HCEC 1CT (cell line): ENCODE measurements around the gene KMT5C.
"Not testable (repeated sequence)": the region's sequence is repeated elsewhere in the genome, so short reads cannot be mapped to it uniquely, and the experiment has no call there.

Experiments used
- DNase-seq: peaks from one replicate; pipeline ENCODE4 v3.0.0-alpha.2; 2017

Gene KMT5C

GRCh38 chr19:55319785-55320184 is 19.9 kb upstream of the KMT5C start:
- DNase-seq, result peak; percentile 6

GRCh38 chr19:55320844-55321419 is 18.7 kb upstream of the KMT5C start:
- DNase-seq, result no peak

- no peak for DNase-seq
These were observed 18.1 kb upstream of the KMT5C start for GRCh38 chr19:55321466-55322137.

- DNase-seq, result no peak
These were observed 17.3 kb upstream of the KMT5C start for GRCh38 chr19:55322204-55322885.

- no peak for DNase-seq
These were observed 15.0 kb upstream of the KMT5C start for GRCh38 chr19:55324662-55325061.

- no peak for DNase-seq
These were observed 14.5 kb upstream of the KMT5C start, which contains the start of gene TMEM150B for GRCh38 chr19:55325172-55325571. TSS of gene TMEM150B (minus strand) at chr19:55325341. CDS start at chr19:55321036, 4,305 bp downstream.

- not testable (repeated sequence) for DNase-seq
These were observed 10.8 kb upstream of the KMT5C start for GRCh38 chr19:55328774-55329318.

GRCh38 chr19:55329791-55330190 is 9.9 kb upstream of the KMT5C start:
- DNase-seq, result peak; percentile 26

GRCh38 chr19:55333870-55334269 is 5.8 kb upstream of the KMT5C start:
- no peak for DNase-seq

- no peak for DNase-seq
These were observed 3.6 kb upstream of the KMT5C start for GRCh38 chr19:55336101-55336500.

GRCh38 chr19:55339889-55340783 is 460 bp downstream of the KMT5C start:
- no peak for DNase-seq

GRCh38 chr19:55340784-55341147 is 1.1 kb downstream of the KMT5C start:
- DNase-seq, result no peak

GRCh38 chr19:55341171-55341588 is 1.5 kb downstream of the KMT5C start:
- DNase-seq, result no peak

- DNase-seq, result no peak
These were observed 2.2 kb downstream of the KMT5C start for GRCh38 chr19:55341595-55342531.

GRCh38 chr19:55344444-55344843 is 4.8 kb downstream of the KMT5C start:
- DNase-seq, result no peak

GRCh38 chr19:55345101-55345817 is 5.6 kb downstream of the KMT5C start:
- no peak for DNase-seq

GRCh38 chr19:55345818-55346724 is 6.4 kb downstream of the KMT5C start:
- no peak for DNase-seq

- DNase-seq, result no peak
These were observed 7.2 kb downstream of the KMT5C start for GRCh38 chr19:55346725-55347441.

GRCh38 chr19:55347442-55348009 is 7.8 kb downstream of the KMT5C start:
- no peak for DNase-seq
